ENCODE results near the gene KSR1.

- TF ChIP-seq, protein P1, sequence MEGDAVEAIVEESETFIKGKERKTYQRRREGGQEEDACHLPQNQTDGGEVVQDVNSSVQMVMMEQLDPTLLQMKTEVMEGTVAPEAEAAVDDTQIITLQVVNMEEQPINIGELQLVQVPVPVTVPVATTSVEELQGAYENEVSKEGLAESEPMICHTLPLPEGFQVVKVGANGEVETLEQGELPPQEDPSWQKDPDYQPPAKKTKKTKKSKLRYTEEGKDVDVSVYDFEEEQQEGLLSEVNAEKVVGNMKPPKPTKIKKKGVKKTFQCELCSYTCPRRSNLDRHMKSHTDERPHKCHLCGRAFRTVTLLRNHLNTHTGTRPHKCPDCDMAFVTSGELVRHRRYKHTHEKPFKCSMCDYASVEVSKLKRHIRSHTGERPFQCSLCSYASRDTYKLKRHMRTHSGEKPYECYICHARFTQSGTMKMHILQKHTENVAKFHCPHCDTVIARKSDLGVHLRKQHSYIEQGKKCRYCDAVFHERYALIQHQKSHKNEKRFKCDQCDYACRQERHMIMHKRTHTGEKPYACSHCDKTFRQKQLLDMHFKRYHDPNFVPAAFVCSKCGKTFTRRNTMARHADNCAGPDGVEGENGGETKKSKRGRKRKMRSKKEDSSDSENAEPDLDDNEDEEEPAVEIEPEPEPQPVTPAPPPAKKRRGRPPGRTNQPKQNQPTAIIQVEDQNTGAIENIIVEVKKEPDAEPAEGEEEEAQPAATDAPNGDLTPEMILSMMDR (IDR thresholded peaks at IDR 0.05 in 4 of 5, conservative IDR thresholded peaks at IDR 0.05 in 1 of 5): no peak
- TF ChIP-seq POLR2A (IDR thresholded peaks at IDR 0.05): no peak
Observed at GRCh38 chr17:27649929-27650328, 193.7 kb downstream of the KSR1 start.

All from gastrocnemius medialis (tissue), 4 donors.